ENCODE data around the gene ZNF221.
A peak's percentile ranks its signal among the peaks of the same experiment; 100 is the strongest.
"Not testable (repeated sequence)": the region's sequence is repeated elsewhere in the genome, so short reads cannot be mapped to it uniquely, and the experiment has no call there.

ZNF221 gene

GRCh38 chr19:43950834-43951645 is at the start of gene ZNF221:
ZNF221 (plus strand) TSS chr19:43951228; CDS start chr19:43962727, 11,499 bp downstream.
- peak; percentile 88 to 90 for DNase-seq

GRCh38 chr19:43901395-43902390 is 49.3 kb upstream of the ZNF221 start:
- DNase-seq: peak; percentile 67 to 82

- DNase-seq: no peak
Observed at GRCh38 chr19:43902399-43902798, 48.6 kb upstream of the ZNF221 start.

- no peak for DNase-seq
Observed at GRCh38 chr19:43905897-43906296, 45.1 kb upstream of the ZNF221 start.

GRCh38 chr19:43906774-43907173 is 44.3 kb upstream of the ZNF221 start:
- DNase-seq: no peak

- no peak for DNase-seq
Observed at GRCh38 chr19:43908659-43909058, 42.4 kb upstream of the ZNF221 start.

- DNase-seq: no peak
Observed at GRCh38 chr19:43910884-43911283, 40.1 kb upstream of the ZNF221 start.

- no peak for DNase-seq
Observed at GRCh38 chr19:43913383-43913782, 37.6 kb upstream of the ZNF221 start.

- no peak for DNase-seq
Observed at GRCh38 chr19:43914051-43914450, 37.0 kb upstream of the ZNF221 start.

- no peak for DNase-seq
Observed at GRCh38 chr19:43923875-43924274, 27.2 kb upstream of the ZNF221 start.

- no peak for DNase-seq
Observed at GRCh38 chr19:43928820-43929219, 22.2 kb upstream of the ZNF221 start.

GRCh38 chr19:43934055-43934984 is 16.7 kb upstream of the ZNF221 start:
- no peak for DNase-seq

- peak; percentile 91 to 94 for DNase-seq
Observed at GRCh38 chr19:43934985-43935708, 15.9 kb upstream of the ZNF221 start, which contains the start of gene ZNF45. ZNF45 (minus strand) TSS chr19:43935282; CDS start chr19:43922185, 13,097 bp downstream.

GRCh38 chr19:43936188-43936587 is 14.8 kb upstream of the ZNF221 start:
- DNase-seq: no peak

GRCh38 chr19:43939557-43940260 is 11.3 kb upstream of the ZNF221 start:
- DNase-seq: no peak

- DNase-seq: no peak
Observed at GRCh38 chr19:43940719-43941118, 10.3 kb upstream of the ZNF221 start.

- no peak for DNase-seq
Observed at GRCh38 chr19:43941209-43941608, 9.8 kb upstream of the ZNF221 start.

GRCh38 chr19:43947412-43947811 is 3.6 kb upstream of the ZNF221 start:
- DNase-seq: not testable (repeated sequence)

- DNase-seq: not testable (repeated sequence)
Observed at GRCh38 chr19:43949803-43950202, 1.2 kb upstream of the ZNF221 start.

GRCh38 chr19:43956827-43957226 is 5.8 kb downstream of the ZNF221 start:
- no peak for DNase-seq

GRCh38 chr19:43957891-43958290 is 6.9 kb downstream of the ZNF221 start:
- no peak for DNase-seq
